Measurements from ENCODE around the gene BCDIN3D.

DNA sequence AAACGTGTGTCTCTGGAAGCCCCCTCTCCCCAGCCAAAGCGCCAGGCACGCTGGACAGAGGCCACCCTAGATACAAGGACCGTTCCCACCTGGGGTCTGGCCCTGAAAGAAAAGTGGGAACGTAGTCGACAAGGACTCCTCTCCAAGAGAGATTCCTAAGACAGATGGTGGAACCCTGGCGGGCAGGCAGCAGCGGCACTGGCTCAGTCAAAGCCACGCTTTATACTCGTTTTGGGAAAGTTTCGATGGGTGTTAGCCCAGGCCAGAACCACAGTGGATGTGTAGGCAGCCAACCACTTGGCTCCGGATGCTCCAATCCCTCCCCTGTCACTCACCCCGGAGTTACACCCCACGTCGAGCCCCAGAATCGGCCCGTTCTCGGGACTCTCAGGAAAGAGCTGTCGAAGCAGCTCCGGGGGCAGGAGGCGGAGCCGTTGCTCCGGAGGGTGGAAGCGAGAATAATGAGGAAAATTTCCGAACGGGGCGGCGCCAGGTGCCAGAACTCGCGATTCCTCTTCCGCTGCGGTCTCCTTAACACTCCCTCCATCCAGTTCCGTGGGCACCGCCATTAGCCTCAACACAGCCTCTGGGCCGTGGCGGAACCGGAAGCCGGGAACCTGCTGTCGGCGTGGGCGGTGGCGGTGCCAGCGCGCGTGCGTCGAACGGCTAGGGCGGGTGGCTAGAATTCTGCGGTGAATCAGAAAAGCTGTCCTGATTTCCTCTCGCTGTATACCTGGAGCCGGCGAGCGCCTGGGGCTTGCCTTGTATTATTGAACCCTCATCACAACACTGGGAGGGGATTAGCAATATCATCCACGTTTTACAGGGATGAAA is at the start of gene BCDIN3D:
- no peak for TF ChIP-seq CTCF (IDR thresholded peaks at IDR 0.05; ENCODE audit: low read depth, low read length, missing input control)
- TF ChIP-seq HNF4G (IDR thresholded peaks at IDR 0.05), result no peak
- TF ChIP-seq, protein P1, sequence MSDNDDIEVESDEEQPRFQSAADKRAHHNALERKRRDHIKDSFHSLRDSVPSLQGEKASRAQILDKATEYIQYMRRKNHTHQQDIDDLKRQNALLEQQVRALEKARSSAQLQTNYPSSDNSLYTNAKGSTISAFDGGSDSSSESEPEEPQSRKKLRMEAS (IDR thresholded peaks at IDR 0.05), result peak; percentile 34
- TF ChIP-seq ATF3 (IDR thresholded peaks at IDR 0.05), result no peak
- TF ChIP-seq GABPA (IDR thresholded peaks at IDR 0.05 in 1 of 2, conservative IDR thresholded peaks at IDR 0.05 in 1 of 2), result peak; percentile 82 to 95
- peak; percentile 10 to 42 for TF ChIP-seq RAD21 (IDR thresholded peaks at IDR 0.05)
- TF ChIP-seq SP1 (IDR thresholded peaks at IDR 0.05), result peak; percentile 67
- peak in 1 of 2 donors; percentile 20 for TF ChIP-seq RXRA (IDR thresholded peaks at IDR 0.05)
- TF ChIP-seq, protein P2, sequence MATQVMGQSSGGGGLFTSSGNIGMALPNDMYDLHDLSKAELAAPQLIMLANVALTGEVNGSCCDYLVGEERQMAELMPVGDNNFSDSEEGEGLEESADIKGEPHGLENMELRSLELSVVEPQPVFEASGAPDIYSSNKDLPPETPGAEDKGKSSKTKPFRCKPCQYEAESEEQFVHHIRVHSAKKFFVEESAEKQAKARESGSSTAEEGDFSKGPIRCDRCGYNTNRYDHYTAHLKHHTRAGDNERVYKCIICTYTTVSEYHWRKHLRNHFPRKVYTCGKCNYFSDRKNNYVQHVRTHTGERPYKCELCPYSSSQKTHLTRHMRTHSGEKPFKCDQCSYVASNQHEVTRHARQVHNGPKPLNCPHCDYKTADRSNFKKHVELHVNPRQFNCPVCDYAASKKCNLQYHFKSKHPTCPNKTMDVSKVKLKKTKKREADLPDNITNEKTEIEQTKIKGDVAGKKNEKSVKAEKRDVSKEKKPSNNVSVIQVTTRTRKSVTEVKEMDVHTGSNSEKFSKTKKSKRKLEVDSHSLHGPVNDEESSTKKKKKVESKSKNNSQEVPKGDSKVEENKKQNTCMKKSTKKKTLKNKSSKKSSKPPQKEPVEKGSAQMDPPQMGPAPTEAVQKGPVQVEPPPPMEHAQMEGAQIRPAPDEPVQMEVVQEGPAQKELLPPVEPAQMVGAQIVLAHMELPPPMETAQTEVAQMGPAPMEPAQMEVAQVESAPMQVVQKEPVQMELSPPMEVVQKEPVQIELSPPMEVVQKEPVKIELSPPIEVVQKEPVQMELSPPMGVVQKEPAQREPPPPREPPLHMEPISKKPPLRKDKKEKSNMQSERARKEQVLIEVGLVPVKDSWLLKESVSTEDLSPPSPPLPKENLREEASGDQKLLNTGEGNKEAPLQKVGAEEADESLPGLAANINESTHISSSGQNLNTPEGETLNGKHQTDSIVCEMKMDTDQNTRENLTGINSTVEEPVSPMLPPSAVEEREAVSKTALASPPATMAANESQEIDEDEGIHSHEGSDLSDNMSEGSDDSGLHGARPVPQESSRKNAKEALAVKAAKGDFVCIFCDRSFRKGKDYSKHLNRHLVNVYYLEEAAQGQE (IDR thresholded peaks at IDR 0.05), result no peak
- TF ChIP-seq, protein P3, sequence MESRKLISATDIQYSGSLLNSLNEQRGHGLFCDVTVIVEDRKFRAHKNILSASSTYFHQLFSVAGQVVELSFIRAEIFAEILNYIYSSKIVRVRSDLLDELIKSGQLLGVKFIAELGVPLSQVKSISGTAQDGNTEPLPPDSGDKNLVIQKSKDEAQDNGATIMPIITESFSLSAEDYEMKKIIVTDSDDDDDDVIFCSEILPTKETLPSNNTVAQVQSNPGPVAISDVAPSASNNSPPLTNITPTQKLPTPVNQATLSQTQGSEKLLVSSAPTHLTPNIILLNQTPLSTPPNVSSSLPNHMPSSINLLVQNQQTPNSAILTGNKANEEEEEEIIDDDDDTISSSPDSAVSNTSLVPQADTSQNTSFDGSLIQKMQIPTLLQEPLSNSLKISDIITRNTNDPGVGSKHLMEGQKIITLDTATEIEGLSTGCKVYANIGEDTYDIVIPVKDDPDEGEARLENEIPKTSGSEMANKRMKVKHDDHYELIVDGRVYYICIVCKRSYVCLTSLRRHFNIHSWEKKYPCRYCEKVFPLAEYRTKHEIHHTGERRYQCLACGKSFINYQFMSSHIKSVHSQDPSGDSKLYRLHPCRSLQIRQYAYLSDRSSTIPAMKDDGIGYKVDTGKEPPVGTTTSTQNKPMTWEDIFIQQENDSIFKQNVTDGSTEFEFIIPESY (IDR thresholded peaks at IDR 0.05), result peak; percentile 74
- peak; percentile 99 to 100 for TF ChIP-seq EGR1 (IDR thresholded peaks at IDR 0.05; ENCODE audit: low read depth in 2 of 2)
